ENCODE results near the gene RAB27B. TPM values are rescaled to one million over a fixed set of nuclear protein-coding genes. Genes with fewer than 3 reads are reported as not detected.

The RAB27B gene
- total RNA-seq, 4 donors from 2014 or later, result 0.19 to 0.98 (median 0.61) TPM

GRCh38 chr18:54928236-54928635 lies 100.0 kb downstream of the RAB27B start:
- no peak for TF ChIP-seq CTCF (IDR thresholded peaks at IDR 0.05; ENCODE audit: low read depth)

GRCh38 chr18:54931152-54931551 lies 102.9 kb downstream of the RAB27B start:
- no peak for TF ChIP-seq CTCF (IDR thresholded peaks at IDR 0.05; ENCODE audit: low read depth)

GRCh38 chr18:54932472-54932871 lies 104.2 kb downstream of the RAB27B start:
- no peak for TF ChIP-seq CTCF (IDR thresholded peaks at IDR 0.05; ENCODE audit: low read depth)

GRCh38 chr18:54938506-54938905 lies 110.2 kb downstream of the RAB27B start:
- no peak for TF ChIP-seq CTCF (IDR thresholded peaks at IDR 0.05; ENCODE audit: low read depth)

- TF ChIP-seq CTCF (IDR thresholded peaks at IDR 0.05; ENCODE audit: low read depth), result no peak
These were observed 111.2 kb downstream of the RAB27B start for GRCh38 chr18:54939361-54939917.

GRCh38 chr18:54942144-54942543 lies 113.9 kb downstream of the RAB27B start:
- no peak for TF ChIP-seq CTCF (IDR thresholded peaks at IDR 0.05; ENCODE audit: low read depth)

- no peak for TF ChIP-seq CTCF (IDR thresholded peaks at IDR 0.05; ENCODE audit: low read depth)
These were observed 114.3 kb downstream of the RAB27B start for GRCh38 chr18:54942569-54942968.

Other genes with a start within 250 kb of the RAB27B start
- gene DYNAP, start 237.2 kb upstream of the RAB27B start, total RNA-seq, result not detected
- 10 to 100 TPM; 11.9 to 22.8 (median 16.3) TPM for gene CCDC68, start 131.0 kb downstream of the RAB27B start, total RNA-seq

Data from subcutaneous adipose tissue (tissue), 4 donors.